ENCODE measurements around the gene APCDD1L. TPM values are rescaled to one million over a fixed set of nuclear protein-coding genes. Genes with fewer than 3 reads are reported as not detected.

Gene APCDD1L
- total and polyA plus RNA-seq, 2 of the 8 experiments (the other 6 are each of a cell fraction or from before 2014, with no cell fraction given), result 0.83 to 3.1 TPM

DNA sequence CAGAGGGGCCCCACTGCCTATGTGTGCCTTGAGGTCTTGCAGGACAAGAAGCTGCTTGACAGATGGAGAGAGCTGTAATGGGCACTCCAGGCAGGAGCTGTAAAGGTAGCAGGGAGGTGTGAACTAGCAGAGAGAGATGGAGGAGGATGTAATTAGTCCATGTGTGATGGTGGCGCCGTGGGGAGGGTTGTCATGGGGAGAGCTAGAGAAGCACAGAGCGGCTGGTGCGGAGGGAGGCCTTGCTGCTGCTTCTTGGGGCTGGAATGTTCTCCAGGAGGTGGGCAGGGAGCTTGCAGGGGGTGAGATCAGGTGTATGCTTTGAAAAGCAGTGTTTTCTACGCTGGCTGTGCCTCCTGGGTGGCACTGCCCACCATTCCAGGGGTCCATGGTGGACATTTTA, 32.1 kb downstream of the APCDD1L start:
- Histone ChIP-seq H4K8ac (ENCODE audit: extremely low read depth, insufficient read depth, low read length) (no peak overlapping the region), H3K9ac (replicated peaks in 1 of 4; ENCODE audit: extremely low read depth in 1 of 4, low read depth in 3 of 4, low read length in 3 of 4) (no peak overlapping the region), H4K20me1 (replicated peaks in 1 of 2; ENCODE audit: control insufficient read depth in 1 of 2, insufficient read depth in 2 of 2, low read length in 2 of 2) (no peaks in the 10 kb centered on the region), H3K23ac (ENCODE audit: insufficient read length) (no peak overlapping the region), H2BK120ac (replicated peaks; ENCODE audit: low read depth, low read length) (no peak overlapping the region), H3K18ac (ENCODE audit: extremely low read depth, low read length) (no peak overlapping the region), H3K4ac (replicated peaks; ENCODE audit: insufficient read length, low read depth, low read length) (no peak overlapping the region), H3K36me3 (ENCODE audit: control insufficient read depth in 2 of 4, insufficient read depth in 4 of 4, low read length in 3 of 4) (no peaks in the 10 kb centered on the region), H3K79me1 (ENCODE audit: low read depth, low read length) (no peaks in the 10 kb centered on the region), H3K79me2 (ENCODE audit: control insufficient read depth in 1 of 2, insufficient read depth in 2 of 2, low read length in 2 of 2) (no peaks in the 10 kb centered on the region), H4K91ac (replicated peaks; ENCODE audit: insufficient read length, low read length) (no peak overlapping the region), H2BK5ac (ENCODE audit: low read depth, low read length) (no peak overlapping the region), H2AFZ (ENCODE audit: low read length) (no peak overlapping the region), H2BK20ac (ENCODE audit: low read length) (no peak overlapping the region), H3K56ac (replicated peaks; ENCODE audit: insufficient read length, low read depth, low read length) (no peak overlapping the region), H3K4me3 (ENCODE audit: extremely low read depth in 1 of 4, insufficient read depth in 2 of 4, low read depth in 3 of 4, low read length in 4 of 4) (no peak overlapping the region), H2BK12ac (ENCODE audit: low read depth, low read length) (no peak overlapping the region), H3K27me3 (replicated peaks in 1 of 4; ENCODE audit: control insufficient read depth in 3 of 4, extremely low read depth in 1 of 4, insufficient read depth in 3 of 4, low read length in 3 of 4) (no peaks in the 10 kb centered on the region; a peak in 1 of 7 replicates), H2AK5ac (ENCODE audit: low read depth, low read length) (no peak overlapping the region), H3K14ac (ENCODE audit: insufficient read length) (no peak overlapping the region), H2BK15ac (ENCODE audit: low read length) (no peak overlapping the region), H4K5ac (ENCODE audit: insufficient read length, low read depth, low read length) (no peak overlapping the region), H3K4me1 (replicated peaks in 1 of 4; ENCODE audit: control insufficient read depth in 3 of 4, insufficient read depth in 4 of 4, low read length in 3 of 4) (peaks cover 0 to 4% (median 3%) of the 10 kb centered on the region in 4 experiments; a peak in 5 of 7 replicates), H3K4me2 (ENCODE audit: insufficient read depth in 1 of 2, low read depth in 2 of 2, low read length in 2 of 2) (no peak overlapping the region), H3K9me3 (ENCODE audit: insufficient read depth in 2 of 2, low read depth in 1 of 2, low read length in 1 of 2) (peaks cover 14 to 23% of the 10 kb centered on the region in 2 experiments; a peak in 3 of 4 replicates), H3K23me2 (ENCODE audit: low read depth, low read length) (no peaks in the 10 kb centered on the region), H3K27ac (ENCODE audit: low read depth, low read length) (no peak overlapping the region)
- 87% methylated on average over 5 of the region's 5 CpGs; no CpG with 5 or more reads in 1 of the 2 experiments for WGBS, 2 experiments (ENCODE audit: extremely low coverage in 1 of 2, insufficient coverage in 1 of 2, insufficient read length in 1 of 2, insufficient replicate concordance in 2 of 2, low coverage in 1 of 2, low lambda C conversion rate in 2 of 2, missing lambda C conversion rate in 1 of 2)
- CTCF ChIA-PET (ENCODE audit: partially characterized antibody), result interaction anchor here (0.8 to 5.0 kb wide), 15 partner anchors 12 to 387 kb away, joined by 3 to 57 read pairs (median 4); partner anchors contain the start of genes APCDD1L and STX16
- POLR2A ChIA-PET (ENCODE audit: partially characterized antibody), result interaction anchor here (1.1 to 3.5 kb wide), 3 partner anchors 136 to 369 kb away, joined by 3 to 19 read pairs (median 4); partner anchors contain the start of gene STX16
- DNase-seq (ENCODE audit: low read depth in 1 of 2, low spot score in 2 of 2), result no peak
- no peak for FAIRE-seq
- TF ChIP-seq TBP (IDR thresholded peaks at IDR 0.05; ENCODE audit: low read depth, low read length), result no peak
- no peak for TF ChIP-seq POLR2AphosphoS5 (IDR thresholded peaks at IDR 0.05; ENCODE audit: low read depth, low read length)
- no peak for TF ChIP-seq JUND (IDR thresholded peaks at IDR 0.05; ENCODE audit: low read length)
- no peak for TF ChIP-seq EGR1 (IDR thresholded peaks at IDR 0.05; ENCODE audit: borderline replicate concordance, low read depth, low read length)
- TF ChIP-seq SIN3A (conservative IDR thresholded peaks at IDR 0.05 in 1 of 2, IDR thresholded peaks at IDR 0.05 in 1 of 2; ENCODE audit: low read depth in 1 of 2, low read length in 2 of 2), result no peak
- TF ChIP-seq BCL11A (IDR thresholded peaks at IDR 0.05; ENCODE audit: low read depth in 2 of 2, low read length in 2 of 2), result no peak
- TF ChIP-seq GABPA (IDR thresholded peaks at IDR 0.05; ENCODE audit: borderline replicate concordance, insufficient read depth, low read length), result no peak
- TF ChIP-seq CEBPB (IDR thresholded peaks at IDR 0.05; ENCODE audit: low read depth, low read length), result no peak
- no peak for TF ChIP-seq CBX8 (IDR thresholded peaks at IDR 0.05; ENCODE audit: borderline replicate concordance, low read depth, low read length)
- no peak for TF ChIP-seq ZNF274 (IDR thresholded peaks at IDR 0.05; ENCODE audit: borderline replicate concordance, extremely low read depth, low read length)
- no peak for TF ChIP-seq POU5F1 (IDR thresholded peaks at IDR 0.05; ENCODE audit: low read depth, low read length)
- no peak for TF ChIP-seq KDM5A (IDR thresholded peaks at IDR 0.05; ENCODE audit: low read length)
- TF ChIP-seq GTF2F1 (IDR thresholded peaks at IDR 0.05; ENCODE audit: borderline replicate concordance, low read depth, low read length), result no peak
- TF ChIP-seq SP4 (IDR thresholded peaks at IDR 0.05; ENCODE audit: low read length), result no peak
- no peak for TF ChIP-seq TAF7 (optimal IDR thresholded peaks at IDR 0.05; ENCODE audit: borderline replicate concordance, low read depth, low read length)
